Sciatic nerve (tissue), 2 donors: ENCODE data around the gene SPRED3. TPM values are rescaled to one million over a fixed set of nuclear protein-coding genes. Genes with fewer than 3 reads are reported as not detected.
A peak's percentile ranks its signal among the peaks of the same experiment; 100 is the strongest.
"Not testable (repeated sequence)": the region's sequence is repeated elsewhere in the genome, so short reads cannot be mapped to it uniquely, and the experiment has no call there.

Source experiments
- ATAC-seq: fragments of 200-7000 bp; cut with Tn5 transposase; one replicate; pipeline ENCODE4 v1.9.1; 2020; ENCODE audit warnings: mild to moderate bottlenecking, moderate library complexity
- DNase-seq: peaks from one replicate; pipeline ENCODE4 v3.0.0-alpha.2; 2020; ENCODE audit warnings: low spot score
- intact Hi-C: fragments of 100-400 bp; cut with DNase I; formaldehyde crosslinking; loops from one replicate; pipeline ENCODE4 v1.14.2; 2022
- total RNA-seq: library from RNA; stranded (reverse); fragmentation: NEBNext Ultra II Directional; extraction: Animal tissue kit (Norgen Biotek cat#: 25700); gene quantifications from one replicate; pipeline ENCODE4 v1.2.1, GENCODE V29; 2021
- donor health status: DM: no; HTN: no; CAD: no.
- donor health status: DM: no; HTN: no; CAD: no.

SPRED3 gene
- total RNA-seq, 1 donor from 2014 or later, result 2.3 TPM

DNA sequence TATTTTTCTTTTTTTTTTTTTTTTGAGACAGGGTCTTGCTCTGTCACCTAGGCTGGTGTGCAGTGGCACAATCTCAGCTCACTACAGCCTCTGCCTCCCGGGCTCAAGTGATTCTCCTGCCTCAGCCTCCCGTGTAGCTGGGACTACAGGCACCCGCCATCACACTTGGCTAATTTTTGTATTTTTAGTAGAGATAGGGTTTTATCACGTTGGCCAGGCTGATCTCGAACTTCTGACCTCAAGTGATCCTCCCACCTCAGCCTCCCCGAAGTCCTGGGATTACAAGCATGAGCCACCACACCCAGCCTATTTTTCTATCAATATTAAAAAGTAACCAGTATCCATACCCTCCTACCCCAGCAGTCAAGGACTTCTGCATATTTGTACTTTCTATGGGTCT, 21.9 kb downstream of the SPRED3 start:
- DNase-seq, ATAC-seq: not testable (repeated sequence)
- intact Hi-C loops, result loop anchor here (10.0 kb wide), 1 partner anchor 114 kb away; no protein-coding TSS in a partner anchor

DNA sequence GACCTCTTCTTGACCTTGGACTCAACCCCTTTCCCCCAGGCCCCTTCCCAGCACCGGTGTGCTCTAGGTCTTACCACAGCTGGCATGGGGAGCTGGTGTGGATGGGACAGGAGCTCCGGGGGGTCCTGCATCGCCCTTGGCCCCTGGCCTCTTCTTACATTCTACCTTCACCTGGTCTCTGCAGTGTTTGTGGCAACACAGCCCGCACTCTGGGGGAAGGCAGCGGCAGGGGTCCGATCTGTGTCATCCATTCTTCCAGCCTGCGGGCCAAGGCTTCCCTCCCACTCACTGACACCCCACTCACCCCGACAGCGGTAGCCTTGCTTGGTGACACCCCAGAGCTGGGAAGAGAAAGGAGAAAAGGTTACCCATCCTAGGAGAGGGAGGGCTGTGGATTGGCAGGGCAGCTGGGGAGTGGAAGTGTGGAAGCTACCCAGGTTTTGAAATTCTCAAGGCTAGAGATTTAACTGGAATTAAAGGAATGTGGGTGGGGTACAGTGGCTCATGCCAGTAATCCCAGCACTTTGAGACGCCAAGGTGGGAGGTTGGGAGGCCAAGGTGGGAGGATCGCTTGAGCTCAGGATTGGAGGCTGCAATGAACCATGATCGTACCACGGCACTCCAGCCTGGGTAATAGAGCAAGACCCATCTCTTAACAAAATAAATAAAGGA, 22.7 kb downstream of the SPRED3 start:
- no peak for ATAC-seq
- DNase-seq, result no peak
- intact Hi-C loops, result loop anchor here (10.0 kb wide), 1 partner anchor 114 kb away; no protein-coding TSS in a partner anchor

DNA sequence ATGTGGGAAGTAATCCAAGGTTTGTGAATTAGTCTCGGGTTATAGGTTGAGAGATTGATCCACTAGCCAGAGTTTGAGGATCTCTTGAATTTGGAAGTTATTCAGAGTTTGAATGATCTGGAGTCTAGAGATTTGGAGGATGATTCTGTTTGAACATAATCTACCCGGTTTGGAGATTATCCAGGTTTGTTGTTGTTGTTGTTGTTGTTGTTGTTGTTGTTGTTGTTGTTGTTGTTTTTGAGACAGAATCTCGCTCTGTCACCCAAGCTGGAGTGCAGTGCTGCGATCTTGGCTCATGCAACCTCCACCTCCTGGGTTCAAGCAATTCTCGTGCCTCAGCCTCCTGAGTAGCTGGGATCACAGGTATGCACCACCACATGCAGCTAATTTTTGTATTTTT, 23.4 kb downstream of the SPRED3 start:
- intact Hi-C loops, result loop anchor here (10.0 kb wide), 1 partner anchor 113 kb away; no protein-coding TSS in a partner anchor
- ATAC-seq, DNase-seq: not testable (repeated sequence)

DNA sequence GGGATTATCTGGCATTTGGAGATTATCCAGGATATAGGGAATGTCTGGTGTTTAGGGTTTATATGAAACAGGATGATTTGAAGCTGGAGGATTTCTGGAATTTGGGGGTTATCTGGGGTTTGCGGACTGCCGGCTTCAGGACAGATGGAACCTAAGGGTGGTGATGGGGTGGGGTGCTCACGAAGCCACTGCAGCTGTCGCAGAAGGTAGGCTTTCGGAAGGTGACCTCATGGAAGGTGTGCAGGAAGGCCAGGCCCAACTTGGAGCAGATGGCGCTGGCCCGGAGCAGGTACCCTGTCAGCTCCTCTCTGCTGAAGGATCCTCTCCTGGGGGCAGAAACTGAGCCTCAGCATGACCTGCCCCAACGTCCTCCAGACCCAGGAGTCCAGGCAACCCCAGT, 24.0 kb downstream of the SPRED3 start:
- DNase-seq (no peak), ATAC-seq (no peak)
- intact Hi-C loops, result loop anchor here (10.0 kb wide), 1 partner anchor 112 kb away; no protein-coding TSS in a partner anchor

GRCh38 chr19:38412961-38413360, 24.5 kb downstream of the SPRED3 start:
- intact Hi-C loops, result loop anchor here (10.0 kb wide), 1 partner anchor 112 kb away; no protein-coding TSS in a partner anchor
- DNase-seq, result no peak
- no peak for ATAC-seq

DNA sequence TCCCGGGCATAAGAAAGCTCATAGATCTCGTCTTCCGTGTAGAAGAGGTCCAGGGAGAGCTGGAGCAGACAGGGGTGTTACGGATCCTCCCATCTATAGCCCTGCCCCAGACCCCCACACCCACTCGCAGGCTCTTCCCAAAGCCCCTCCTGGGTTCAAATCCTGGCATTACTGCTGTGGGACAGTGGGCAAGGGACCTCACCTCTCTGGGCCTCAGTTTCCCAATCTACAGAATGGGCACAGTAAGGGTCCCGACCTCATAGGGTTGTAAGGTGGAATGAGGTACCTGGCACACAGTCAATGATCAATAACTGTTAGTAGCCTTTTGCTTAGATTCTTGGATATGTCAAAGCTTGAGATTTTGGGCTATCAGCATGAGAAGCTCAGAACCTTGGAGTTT, 24.9 kb downstream of the SPRED3 start:
- ATAC-seq (no peak), DNase-seq (no peak)
- intact Hi-C loops, result loop anchor here (10.0 kb wide), 1 partner anchor 111 kb away; no protein-coding TSS in a partner anchor

DNA sequence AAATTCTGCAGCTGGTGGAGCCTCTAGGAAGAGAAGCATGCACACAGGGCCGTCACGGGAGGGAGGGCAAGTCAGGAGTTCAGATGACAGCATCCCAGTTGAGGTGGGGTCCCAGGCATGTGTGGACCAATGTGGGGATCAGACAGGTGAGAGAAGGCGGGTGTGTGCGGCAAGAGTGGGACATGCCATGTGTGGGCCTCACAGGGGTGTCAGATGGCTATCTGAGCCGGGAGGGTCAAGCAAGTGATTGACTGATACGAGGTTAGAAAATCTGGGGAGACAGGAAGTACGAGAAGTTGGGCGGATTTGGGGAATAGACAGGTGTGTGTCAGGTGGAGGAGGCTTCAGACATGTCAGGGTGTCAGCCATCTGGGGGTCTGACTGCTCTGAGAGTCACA, 28.6 kb downstream of the SPRED3 start:
- ATAC-seq, result no peak
- intact Hi-C loops, result loop anchor here (10.0 kb wide), 1 partner anchor 108 kb away; no protein-coding TSS in a partner anchor

DNA sequence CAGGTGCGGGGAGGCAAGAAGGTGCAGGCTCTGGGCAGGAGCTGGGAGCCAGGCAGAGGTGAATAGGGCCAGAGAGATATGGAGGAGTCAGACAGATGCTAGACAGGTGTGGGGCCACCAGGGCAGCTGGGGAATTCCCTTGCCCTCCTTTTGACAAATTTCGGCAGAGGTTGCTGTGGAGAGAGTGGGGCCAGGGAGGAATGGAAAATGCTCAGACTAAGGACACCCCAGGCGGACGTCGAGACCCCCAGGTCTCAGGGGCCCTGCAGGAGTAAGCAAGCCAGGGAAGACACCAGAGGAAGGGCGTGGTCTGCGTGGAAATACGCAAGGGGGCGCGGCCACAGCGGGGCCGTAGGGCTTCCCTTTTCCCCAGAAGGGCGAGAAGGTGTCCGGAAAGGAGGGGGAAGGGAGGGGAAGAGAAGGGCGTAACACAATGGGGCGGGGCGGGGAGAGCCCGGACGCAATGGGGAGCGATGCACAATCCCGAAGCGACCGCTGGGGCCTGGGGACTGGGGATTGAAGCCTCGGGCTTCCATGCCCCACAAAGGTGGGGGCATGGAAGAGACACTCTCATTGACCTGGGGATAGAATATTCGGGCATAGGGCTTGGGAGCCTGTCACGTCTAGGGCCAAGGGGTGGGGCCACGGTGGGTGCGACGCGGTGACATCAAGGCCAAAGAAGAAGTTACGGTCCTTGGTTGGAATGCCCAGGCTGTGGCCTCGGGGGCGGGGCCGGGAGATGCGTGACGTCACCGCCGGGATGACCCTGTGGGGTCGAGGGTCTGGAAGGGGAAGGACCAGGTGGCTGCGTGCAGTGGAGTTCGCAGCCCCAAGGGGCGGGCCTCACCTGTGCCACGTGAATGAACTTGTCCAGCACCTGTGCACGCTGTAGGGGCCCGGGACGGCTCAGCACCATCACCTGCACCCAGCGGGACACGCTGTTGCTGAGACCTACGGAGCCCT, 29.3 kb downstream of the SPRED3 start:
- ATAC-seq (peak; percentile 72), DNase-seq (peak; percentile 72)
- intact Hi-C loops, result loop anchor here (10.0 kb wide), 1 partner anchor 107 kb away; no protein-coding TSS in a partner anchor

More for the DNA sequence above, 28.6 kb downstream of the SPRED3 start:
- no peak for DNase-seq

DNA sequence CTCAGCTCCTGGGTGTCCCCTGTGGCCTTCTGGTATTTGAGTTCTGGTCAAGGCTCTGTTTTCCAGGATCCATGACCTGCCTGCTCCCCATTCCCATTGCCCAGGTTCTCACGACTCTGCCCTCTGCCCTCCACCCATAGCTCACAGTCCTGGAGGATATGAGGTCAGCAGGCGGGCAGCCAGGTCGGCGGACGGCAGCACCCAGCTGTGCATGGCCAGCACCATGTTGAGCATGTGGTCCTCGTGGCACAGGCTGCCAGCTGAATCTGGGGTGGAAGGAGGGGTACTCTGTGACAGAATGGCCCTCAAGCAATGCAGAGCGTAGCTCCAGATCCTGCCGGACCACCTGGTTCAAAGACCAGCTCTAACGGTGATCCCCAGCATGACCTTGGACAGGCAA, 32.4 kb downstream of the SPRED3 start:
- intact Hi-C loops, result no loop called here
- no peak for ATAC-seq
- DNase-seq, result no peak

- intact Hi-C loops, result no loop called here
- DNase-seq (no peak), ATAC-seq (no peak)
Measured at GRCh38 chr19:38421856-38422255, 33.4 kb downstream of the SPRED3 start.

- intact Hi-C loops, result no loop called here
- DNase-seq, result no peak
Measured at GRCh38 chr19:38422438-38422837, 33.9 kb downstream of the SPRED3 start.

DNA sequence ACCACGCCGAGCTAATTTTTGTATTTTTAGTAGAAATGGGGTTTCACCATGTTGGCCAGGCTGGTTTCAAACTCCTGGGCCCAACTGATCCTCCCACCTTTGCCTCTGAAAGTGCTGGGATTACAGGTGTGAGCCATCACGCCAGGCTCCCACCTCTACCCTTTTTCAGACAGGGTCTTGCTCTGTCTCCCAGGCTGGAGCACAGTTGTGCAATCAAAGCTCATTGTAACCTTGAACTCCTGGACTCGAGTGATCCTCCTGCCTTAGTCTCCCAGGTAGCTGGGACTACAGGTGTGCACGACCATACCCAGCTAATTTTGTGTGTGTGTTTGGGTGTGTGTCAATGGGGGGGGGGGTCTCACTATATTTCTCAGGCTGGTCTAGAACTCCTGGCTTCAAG, 35.8 kb downstream of the SPRED3 start:
- ATAC-seq (no peak), DNase-seq (no peak)
- intact Hi-C loops, result no loop called here

More at GRCh38 chr19:38422438-38422837, 33.9 kb downstream of the SPRED3 start:
- ATAC-seq, result no peak

- intact Hi-C loops, result no loop called here
- no peak for DNase-seq
- no peak for ATAC-seq
Measured at GRCh38 chr19:38425222-38425809, 36.8 kb downstream of the SPRED3 start.

- intact Hi-C loops, result no loop called here
- peak; percentile 57 for ATAC-seq
- DNase-seq, result no peak
Measured at GRCh38 chr19:38425810-38426466, 37.4 kb downstream of the SPRED3 start, which contains the start of gene RASGRP4. RASGRP4 (minus strand) TSS chr19:38426219; CDS start chr19:38426091, 128 bp downstream.

GRCh38 chr19:38427035-38427677, 38.7 kb downstream of the SPRED3 start:
- DNase-seq, intact Hi-C loops, ATAC-seq: not testable (repeated sequence)

GRCh38 chr19:38429055-38429810, 40.7 kb downstream of the SPRED3 start:
- DNase-seq (no peak), ATAC-seq (no peak)
- intact Hi-C loops, result no loop called here

DNA sequence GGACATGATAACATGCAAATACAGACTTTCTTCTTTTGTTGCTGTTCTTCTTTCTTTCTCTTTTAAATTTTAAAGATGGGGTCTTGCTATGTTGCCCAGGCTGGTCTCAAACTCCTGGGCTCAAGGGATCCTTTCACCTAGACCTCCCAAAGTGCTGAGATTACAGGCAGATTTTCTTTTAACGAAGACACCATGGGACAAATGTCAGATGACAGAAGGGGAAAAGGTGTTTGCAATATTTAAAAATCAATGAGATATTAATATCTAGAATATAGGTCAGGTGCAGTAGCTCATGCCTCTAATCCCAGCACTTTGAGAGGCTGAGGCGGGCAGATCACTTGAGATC, 41.3 kb downstream of the SPRED3 start:
- no peak for DNase-seq
- ATAC-seq, result no peak
- intact Hi-C loops, result no loop called here
